ENCODE measurements around the gene GPC1. TPM values are rescaled to one million over a fixed set of nuclear protein-coding genes. Genes with fewer than 3 reads are reported as not detected.

Gene GPC1
- total and polyA plus RNA-seq, 2 of the 4 experiments (the other 2 are of a cell fraction), result 16.0 to 211 TPM

- TF ChIP-seq CTCF (conservative IDR thresholded peaks at IDR 0.05; ENCODE audit: low read depth, low read length), result no peak
These were observed 24.2 kb downstream of the GPC1 start (continued) for GRCh38 chr2:240459401-240460252.

DNA sequence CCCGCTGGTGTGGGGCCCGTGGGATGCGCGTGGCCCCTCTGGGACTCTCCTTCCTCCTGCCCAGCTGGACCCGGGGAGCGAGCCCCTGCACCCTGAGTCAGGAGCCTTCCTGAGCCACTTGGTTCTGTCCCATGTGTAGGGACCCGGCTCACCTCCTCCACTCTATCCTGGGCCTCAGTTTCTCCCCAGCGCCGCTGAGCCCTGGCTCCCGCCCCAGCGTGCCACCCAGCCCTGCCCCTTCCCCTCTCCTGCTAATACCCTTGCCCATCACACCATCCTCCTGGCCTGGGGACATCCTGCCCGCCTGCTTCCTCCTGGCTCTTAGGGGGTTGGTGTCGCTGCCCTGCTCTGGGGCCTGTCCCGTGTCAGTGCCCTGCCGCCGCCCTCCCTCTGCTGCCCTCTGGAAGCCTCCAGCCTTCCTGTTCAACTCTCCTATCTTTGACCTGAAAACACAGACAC, 24.8 kb downstream of the GPC1 start:
- intact Hi-C loops (cut with micrococcal nuclease) (no loop called here), dilution Hi-C loops (cut with HindIII; ENCODE audit: low sequenced_read_pairs, unreplicated experiment) (no loop called here), in situ Hi-C loops (cut with MboI; ENCODE audit: low sequenced_read_pairs) (no loop called here)
- Histone ChIP-seq H3K79me1 (ENCODE audit: low read depth in 1 of 2, low read length in 2 of 2) (peaks cover under 1 to 24% of the 10 kb centered on the region in 2 experiments; a peak in 3 of 4 replicates), H3K4me2 (ENCODE audit: low read depth, low read length) (no peak overlapping the region), H2AK9ac (replicated peaks; ENCODE audit: low read depth, low read length, poor library complexity) (no peak overlapping the region), H2BK20ac (ENCODE audit: low read depth, low read length) (no peak overlapping the region), H3K23ac (ENCODE audit: low read depth, low read length) (no peak overlapping the region), H3K4me3 (ENCODE audit: insufficient read depth, low read depth, low read length) (no peak overlapping the region), H3K27me3 (ENCODE audit: control insufficient read depth, insufficient read depth, low read length) (no peaks in the 10 kb centered on the region), H3K9me3 (ENCODE audit: control insufficient read depth, insufficient read depth, low read length) (no peaks in the 10 kb centered on the region), H3K36me3 (ENCODE audit: control insufficient read depth, insufficient read depth, low read length) (peaks cover 33% of the 10 kb centered on the region), H4K20me1 (ENCODE audit: insufficient read depth, low read length) (peaks cover 23% of the 10 kb centered on the region), H3K27ac (ENCODE audit: insufficient read depth, low read length) (no peak overlapping the region), H4K5ac (ENCODE audit: low read depth, low read length) (no peak overlapping the region), H3K56ac (ENCODE audit: extremely low read depth, insufficient read depth, low read length) (no peak overlapping the region), H3K4me1 (ENCODE audit: control insufficient read depth, insufficient read depth, low read length) (no peaks in the 10 kb centered on the region; the same call in 1 of the 2 replicates), H3K9ac (ENCODE audit: low read depth, low read length) (no peak overlapping the region), H3K18ac (ENCODE audit: low read depth, low read length) (no peak overlapping the region), H2AFZ (replicated peaks; ENCODE audit: low read length, poor library complexity) (no peak overlapping the region), H2BK120ac (ENCODE audit: low read depth, low read length) (no peak overlapping the region), H2BK5ac (ENCODE audit: low read depth, low read length, poor library complexity, severe bottlenecking) (no peak overlapping the region), H2AK5ac (ENCODE audit: low read depth, low read length) (no peak overlapping the region), H3K4ac (ENCODE audit: low read depth, low read length) (no peak overlapping the region), H3K9me1 (ENCODE audit: insufficient read depth, low read length) (peaks cover 4% of the 10 kb centered on the region; the same call in 1 of the 2 replicates), H4K8ac (ENCODE audit: low read depth in 2 of 2, low read length in 2 of 2) (no peak overlapping the region), H2BK15ac (ENCODE audit: low read depth, low read length) (no peak overlapping the region), H3K14ac (replicated peaks; ENCODE audit: low read depth, low read length) (no peak overlapping the region), H4K91ac (ENCODE audit: insufficient read depth, low read depth, low read length) (no peak overlapping the region)
- CTCF ChIA-PET, result no interaction called here
- DNase-seq (no peak), ATAC-seq (ENCODE audit: low read depth) (no peak)
- WGBS, 2 experiments (ENCODE audit: extremely low coverage in 2 of 2, insufficient read length in 1 of 2), result 95% methylated on average over 4 of the region's 16 CpGs; no CpG with 5 or more reads in 1 of the 2 experiments
- TF ChIP-seq CEBPB (IDR thresholded peaks at IDR 0.05; ENCODE audit: low read depth, low read length), result no peak
- no peak for TF ChIP-seq MAFK (IDR thresholded peaks at IDR 0.05; ENCODE audit: low read depth, low read length)
- no peak for TF ChIP-seq ELK1 (IDR thresholded peaks at IDR 0.05; ENCODE audit: borderline replicate concordance, low read depth, low read length)
- POLR2A ChIA-PET (ENCODE audit: unreplicated experiment), result no interaction called here
- BruUV-seq (replicated peaks), result no TSS peak
